Measurements from ENCODE around the gene ACAP2. TPM values are rescaled to one million over a fixed set of nuclear protein-coding genes. Genes with fewer than 3 reads are reported as not detected.
"Not testable (repeated sequence)": the region's sequence is repeated elsewhere in the genome, so short reads cannot be mapped to it uniquely, and the experiment has no call there.

The ACAP2 gene
- total RNA-seq, 1 donor from 2014 or later: 38.2 TPM

GRCh38 chr3:195236076-195236798 is 206.6 kb downstream of the ACAP2 start:
- Mint-ChIP-seq H3K9me3 (peaks cover 27% of the 10 kb centered on the region), H3K27me3 (ENCODE audit: insufficient read depth) (peaks cover 6% of the 10 kb centered on the region), H3K36me3 (ENCODE audit: low read depth) (peaks cover 3% of the 10 kb centered on the region), H3K4me3 (no peak overlapping the region), H3K4me1 (ENCODE audit: low read depth) (no peaks in the 10 kb centered on the region), H3K27ac (no peak overlapping the region)
- DNase-seq (ENCODE audit: low spot score): no peak
- intact Hi-C loops (cut with micrococcal nuclease): no loop called here

DNA sequence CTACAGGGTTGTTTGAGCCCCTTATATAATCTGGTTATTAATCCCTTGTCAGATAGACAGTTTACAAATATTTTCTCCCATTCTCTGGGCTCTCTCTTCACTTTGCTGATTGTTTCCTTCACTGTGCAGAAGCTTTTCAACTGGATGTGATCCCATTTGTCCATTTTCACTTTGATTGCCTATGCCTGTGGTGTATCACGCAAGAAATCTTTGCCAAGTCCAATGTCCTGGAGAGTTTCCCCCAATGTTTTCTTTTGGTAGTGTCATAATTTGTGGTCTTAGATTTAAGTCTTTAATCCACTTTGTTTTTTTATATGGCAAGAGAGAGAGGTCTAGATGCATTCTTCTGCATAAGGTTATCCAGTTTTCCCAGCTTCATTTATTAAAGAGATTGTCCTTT is 212.6 kb downstream of the ACAP2 start:
- no peak overlapping the region for H3K4me3 Mint-ChIP-seq
- H3K4me1 Mint-ChIP-seq (ENCODE audit: low read depth): peaks cover 7% of the 10 kb centered on the region
- intact Hi-C loops (cut with micrococcal nuclease): no loop called here
- H3K27me3 Mint-ChIP-seq (ENCODE audit: insufficient read depth): peaks cover 6% of the 10 kb centered on the region
- DNase-seq (ENCODE audit: low spot score): no peak
- H3K9me3 Mint-ChIP-seq: peaks cover 11% of the 10 kb centered on the region
- H3K27ac Mint-ChIP-seq: no peak overlapping the region
- no peaks in the 10 kb centered on the region for H3K36me3 Mint-ChIP-seq (ENCODE audit: low read depth)

- H3K27ac Mint-ChIP-seq; H3K9me3 Mint-ChIP-seq; H3K4me3 Mint-ChIP-seq; intact Hi-C loops (cut with micrococcal nuclease); DNase-seq (ENCODE audit: low spot score); H3K36me3 Mint-ChIP-seq (ENCODE audit: low read depth); H3K27me3 Mint-ChIP-seq (ENCODE audit: insufficient read depth); H3K4me1 Mint-ChIP-seq (ENCODE audit: low read depth): not testable (repeated sequence)
Measured at GRCh38 chr3:195228886-195229285, 213.9 kb downstream of the ACAP2 start.

DNA sequence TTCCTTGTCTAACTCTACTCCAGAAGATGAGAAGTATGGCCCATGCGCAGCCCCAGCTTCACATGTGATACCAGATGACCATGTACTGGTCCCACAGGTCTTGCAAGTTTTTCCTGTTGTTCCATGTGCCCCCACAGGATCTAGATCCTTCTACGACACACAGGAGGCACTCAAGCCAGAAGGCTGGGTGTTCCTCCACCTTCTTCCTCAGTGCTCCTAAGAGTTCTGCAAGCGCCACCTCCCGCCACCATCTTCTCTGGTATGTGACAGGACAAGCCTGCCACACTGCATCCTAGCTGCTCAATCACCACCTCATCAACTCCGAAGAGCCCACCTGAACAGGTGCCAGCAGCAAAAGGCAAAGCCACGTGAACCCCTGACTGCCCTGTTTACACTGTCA is 214.9 kb downstream of the ACAP2 start:
- H3K4me3 Mint-ChIP-seq: no peak overlapping the region
- H3K27ac Mint-ChIP-seq: no peak overlapping the region
- no peaks in the 10 kb centered on the region for H3K36me3 Mint-ChIP-seq (ENCODE audit: low read depth)
- H3K9me3 Mint-ChIP-seq: peaks cover under 1% of the 10 kb centered on the region
- H3K27me3 Mint-ChIP-seq (ENCODE audit: insufficient read depth): peaks cover 4% of the 10 kb centered on the region
- intact Hi-C loops (cut with micrococcal nuclease): no loop called here
- H3K4me1 Mint-ChIP-seq (ENCODE audit: low read depth): peaks cover 7% of the 10 kb centered on the region
- no peak for DNase-seq (ENCODE audit: low spot score)

DNA sequence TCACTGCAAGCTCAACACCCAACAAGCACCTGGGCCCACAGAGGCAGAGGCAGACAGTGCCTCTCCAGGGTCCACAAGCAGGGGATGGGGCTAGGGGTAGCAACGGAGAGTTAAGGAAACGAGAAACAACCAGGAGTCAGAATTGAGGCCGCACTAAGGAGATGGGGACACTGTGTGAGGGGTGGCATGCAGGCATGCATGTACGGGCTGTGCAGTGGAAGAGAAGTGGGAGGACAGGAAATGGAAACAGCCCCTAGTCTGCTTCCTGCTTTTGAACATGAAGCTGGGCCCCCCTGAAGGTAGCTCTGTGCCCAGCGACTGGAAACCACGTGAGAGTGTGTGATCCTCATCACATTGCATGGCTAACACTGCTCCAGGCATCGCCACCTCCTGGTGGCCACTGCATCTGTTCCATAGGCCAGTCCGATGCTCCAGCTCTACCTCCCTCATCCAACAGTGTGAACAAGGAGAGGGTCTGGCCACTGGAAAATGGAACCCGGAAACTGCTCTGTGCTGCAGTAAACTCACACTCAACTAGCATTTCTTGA is 215.8 kb downstream of the ACAP2 start:
- Mint-ChIP-seq H3K27ac (no peak overlapping the region), H3K27me3 (ENCODE audit: insufficient read depth) (peaks cover 3% of the 10 kb centered on the region), H3K4me1 (ENCODE audit: low read depth) (peaks cover 7% of the 10 kb centered on the region), H3K9me3 (no peaks in the 10 kb centered on the region), H3K36me3 (ENCODE audit: low read depth) (no peaks in the 10 kb centered on the region), H3K4me3 (no peak overlapping the region)
- intact Hi-C loops (cut with micrococcal nuclease): no loop called here
- no peak for DNase-seq (ENCODE audit: low spot score)

- H3K27me3 Mint-ChIP-seq (ENCODE audit: insufficient read depth): no peaks in the 10 kb centered on the region
- H3K4me1 Mint-ChIP-seq (ENCODE audit: low read depth): peaks cover 7% of the 10 kb centered on the region
- no peak overlapping the region for H3K4me3 Mint-ChIP-seq
- H3K9me3 Mint-ChIP-seq: no peaks in the 10 kb centered on the region
- no peaks in the 10 kb centered on the region for H3K36me3 Mint-ChIP-seq (ENCODE audit: low read depth)
- no peak overlapping the region for H3K27ac Mint-ChIP-seq
- intact Hi-C loops (cut with micrococcal nuclease): no loop called here
- no peak for DNase-seq (ENCODE audit: low spot score)
Measured at GRCh38 chr3:195226445-195226844, 216.4 kb downstream of the ACAP2 start.

DNA sequence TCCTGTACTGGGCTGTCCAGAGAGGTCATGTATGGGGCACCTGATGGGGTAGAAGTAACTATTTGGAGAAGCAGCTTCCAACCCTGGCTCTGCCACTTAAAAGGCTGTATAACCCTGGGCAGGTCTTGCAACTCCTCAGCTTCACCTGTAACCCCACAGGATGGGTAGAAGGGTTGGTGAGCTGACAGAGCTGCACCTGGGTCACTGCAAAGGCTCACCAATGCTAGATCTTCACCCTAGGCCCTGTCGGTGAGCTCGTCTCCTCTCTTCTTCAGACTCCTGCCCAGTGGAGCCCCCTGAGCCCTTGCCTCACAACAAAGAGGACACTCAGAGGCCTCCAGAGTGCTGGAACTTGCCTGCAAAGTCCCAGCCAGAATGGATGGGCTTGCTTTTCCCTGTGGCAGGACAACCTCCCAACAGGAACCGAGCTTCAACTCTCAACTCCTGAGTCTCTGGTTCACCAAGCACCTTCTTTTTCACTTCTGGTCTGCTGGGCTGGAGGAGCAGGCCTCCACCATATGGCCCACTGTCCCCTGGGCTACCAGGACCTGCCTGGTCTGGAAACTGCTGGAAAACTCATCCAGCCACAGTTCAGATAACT is 217.7 kb downstream of the ACAP2 start:
- Mint-ChIP-seq H3K27ac (no peak overlapping the region), H3K4me3 (no peak overlapping the region), H3K9me3 (no peaks in the 10 kb centered on the region), H3K27me3 (ENCODE audit: insufficient read depth) (no peaks in the 10 kb centered on the region), H3K36me3 (ENCODE audit: low read depth) (no peaks in the 10 kb centered on the region), H3K4me1 (ENCODE audit: low read depth) (peaks cover 7% of the 10 kb centered on the region)
- no peak for DNase-seq (ENCODE audit: low spot score)
- intact Hi-C loops (cut with micrococcal nuclease): no loop called here

Other genes starting within 250 kb of the ACAP2 start
- gene XXYLT1, start 171.9 kb downstream of the ACAP2 start, total RNA-seq: 14.5 and 14.9 TPM in 2 replicates
- 98.8 and 106 TPM in 2 replicates for gene PPP1R2, start 100.3 kb upstream of the ACAP2 start, total RNA-seq
- 3.4 and 4.0 TPM in 2 replicates for gene APOD, start 140.9 kb upstream of the ACAP2 start, total RNA-seq

Measured in activated T-helper 1 cell treated with anti-CD3 and anti-CD28 coated beads, Interleukin-12 subunit alpha, Interleukin-12 subunit beta, Interleukin-2, Interleukin-4 antibody, amounts not matched to agents 30 ng/mL and 10 ng/mL and 1 ng/mL, durations not matched to agents 14 hours and 24 hours and 36 hours (primary cell).